ENCODE results near the gene SH3BP1. TPM values are rescaled to one million over a fixed set of nuclear protein-coding genes. Genes with fewer than 3 reads are reported as not detected.
A peak's percentile ranks its signal among the peaks of the same experiment; 100 is the strongest.

Gene SH3BP1
- total and polyA plus RNA-seq, 9 of the 15 experiments (the other 6 are each of a cell fraction or from before 2014, with no cell fraction given): 0.10 to 36.2 (median 10.4) TPM

DNA sequence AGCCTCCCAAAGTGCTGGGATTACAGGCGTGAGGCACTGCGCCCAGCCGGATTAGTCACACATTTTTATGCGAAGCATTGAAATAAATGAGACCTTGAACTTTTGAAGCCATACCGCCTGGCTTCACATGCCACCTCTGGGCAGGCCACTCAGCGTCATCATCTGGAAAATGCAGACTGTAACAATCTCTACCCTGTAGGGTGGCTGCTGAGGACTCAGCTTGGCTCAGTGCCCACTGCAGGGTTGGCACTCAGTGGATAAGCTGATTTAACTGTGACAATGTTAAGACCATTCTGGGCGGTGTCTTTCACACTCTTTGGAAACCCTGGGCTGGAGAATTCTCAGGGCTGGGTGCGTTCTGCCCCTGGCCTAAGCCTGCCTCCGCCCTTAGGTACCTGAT, 8.5 kb downstream of the SH3BP1 start:
- intact Hi-C loops (cut with micrococcal nuclease): no loop called here
- ChIA-PET POLR2A (no interaction called here), CTCF (ENCODE audit: low intra/inter-chr PET ratio) (no interaction called here)
- DNase-seq (ENCODE audit: extremely low read depth in 1 of 4, low spot score in 3 of 4) (no peak), ATAC-seq (no peak), FAIRE-seq (no peak)
- peaks cover 58% of the 10 kb centered on the region; the same call in 2 of the 3 replicates for H3K36me3 ChIP-seq (ENCODE audit: control insufficient read depth, insufficient read depth, low read length)
- no TSS peak for BruUV-seq (replicated peaks)
- H3K4me2 ChIP-seq (ENCODE audit: insufficient read depth, low read length): no peak overlapping the region
- H3K9me3 ChIP-seq (replicated peaks; ENCODE audit: control insufficient read depth, insufficient read depth, low read depth, low read length): no peaks in the 10 kb centered on the region
- H3K27ac ChIP-seq (ENCODE audit: extremely low read depth, low read depth, low read length): no peak overlapping the region
- no peaks in the 10 kb centered on the region for H3K9me1 ChIP-seq (ENCODE audit: control insufficient read depth, insufficient read depth, low read length)
- no peak overlapping the region for H2AFZ ChIP-seq (ENCODE audit: low read depth, low read length)
- in situ Hi-C loops (cut with MboI): no loop called here
- H3K79me2 ChIP-seq (ENCODE audit: control insufficient read depth, insufficient read depth, low read length): no peaks in the 10 kb centered on the region; the same call in 2 of the 3 replicates
- TF ChIP-seq MCM3 (IDR thresholded peaks at IDR 0.05): no peak
- TF ChIP-seq ZBTB40 (IDR thresholded peaks at IDR 0.05): no peak
- no peak for TF ChIP-seq ZBTB40 (CRISPR knock-in tag; IDR thresholded peaks at IDR 0.05)
- TF ChIP-seq POU5F1 (IDR thresholded peaks at IDR 0.05; ENCODE audit: borderline replicate concordance, low read depth, low read length, partially characterized antibody): no peak
- TF ChIP-seq OTX1 (CRISPR knock-in tag; IDR thresholded peaks at IDR 0.05): no peak
- peak; percentile 11; the same call in 1 of the 2 replicates for TF ChIP-seq NFIC (IDR thresholded peaks at IDR 0.05)
- no peak for TF ChIP-seq ZBTB34 (CRISPR knock-in tag; IDR thresholded peaks at IDR 0.05)
- TF ChIP-seq PHF21A (IDR thresholded peaks at IDR 0.05; ENCODE audit: borderline replicate concordance, low read depth): no peak
- no peak for TF ChIP-seq ZSCAN32 (CRISPR knock-in tag; IDR thresholded peaks at IDR 0.05)
- TF ChIP-seq KAT2B (IDR thresholded peaks at IDR 0.05; ENCODE audit: low read depth, low read length): no peak
- H3K4me1 ChIP-seq (replicated peaks in 1 of 2; ENCODE audit: control insufficient read depth in 2 of 2, insufficient read depth in 2 of 2, low read length in 2 of 2): peaks cover 0 to 11% of the 10 kb centered on the region in 2 experiments; a peak in 2 of 5 replicates
- no peak overlapping the region for H3K9ac ChIP-seq (ENCODE audit: insufficient read depth in 1 of 2, low read depth in 2 of 2, low read length in 2 of 2)
- H4K20me1 ChIP-seq (replicated peaks; ENCODE audit: control insufficient read depth, insufficient read depth, low read length): no peaks in the 10 kb centered on the region
- no peak overlapping the region for H3K4me3 ChIP-seq
- 98% methylated on average over 9 of the region's 9 CpGs for WGBS (ENCODE audit: insufficient coverage, low coverage, missing lambda C conversion rate)
- no peaks in the 10 kb centered on the region for H3K27me3 ChIP-seq (ENCODE audit: control insufficient read depth in 2 of 2, insufficient read depth in 2 of 2, low read length in 2 of 2)
